Kidney glomerular epithelial cell (primary cell): ENCODE measurements around the gene NLRP2B.
"Not testable (repeated sequence)": the region's sequence is repeated elsewhere in the genome, so short reads cannot be mapped to it uniquely, and the experiment has no call there.

Experiments
- DNase-seq: peaks from one replicate; lab custom pipeline; 2025; lab: John Stamatoyannopoulos, UW

NLRP2B gene

GRCh38 chrX:57680160-57680559 lies at the start of gene NLRP2B:
NLRP2B (minus strand) TSS chrX:57680260.
- no peak for DNase-seq

GRCh38 chrX:57725995-57726394 lies 45.9 kb upstream of the NLRP2B start:
- DNase-seq = not testable (repeated sequence)

DNA sequence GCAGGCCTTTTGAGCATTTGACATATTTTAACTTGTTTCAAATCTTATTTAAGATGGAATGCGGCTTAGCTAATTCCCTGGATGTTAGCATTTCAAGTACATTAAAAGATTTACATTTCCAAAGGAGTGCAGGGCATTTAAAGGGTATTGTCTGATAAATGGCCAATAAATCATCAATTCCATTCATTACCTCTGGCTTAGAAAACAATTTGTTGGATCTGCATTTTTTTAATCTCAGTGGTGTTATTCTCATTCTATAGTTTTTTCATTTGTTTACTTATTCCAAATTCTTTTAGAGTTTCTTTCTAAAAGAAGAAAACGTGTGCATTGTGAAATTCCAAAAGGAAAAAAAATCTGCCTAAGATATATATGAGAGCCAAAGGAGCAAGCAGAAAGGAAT lies 1.3 kb upstream of the NLRP2B start:
- DNase-seq = no peak

- DNase-seq = no peak
Observed at GRCh38 chrX:57678686-57679428, 1.2 kb downstream of the NLRP2B start.

- DNase-seq = no peak
Observed at GRCh38 chrX:57677132-57677858, 2.8 kb downstream of the NLRP2B start.

DNA sequence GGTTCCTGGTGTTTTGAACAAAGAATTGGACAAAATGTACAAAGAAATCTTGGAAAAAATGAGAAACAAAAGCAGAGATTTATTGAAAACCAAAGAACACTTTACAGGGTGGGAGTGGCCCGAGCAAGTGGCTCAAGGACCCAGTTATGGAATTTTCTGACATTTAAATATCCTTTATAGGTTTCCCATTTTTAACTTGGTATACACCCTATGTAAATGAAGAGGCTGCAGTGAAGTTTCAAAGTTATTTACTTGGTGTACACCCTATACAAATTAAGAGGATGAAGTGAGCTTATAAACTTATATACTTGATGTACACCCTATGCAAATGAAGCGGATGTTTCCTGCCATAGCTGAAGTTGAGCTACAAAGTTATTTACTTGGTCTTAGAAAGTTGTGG lies 4.7 kb downstream of the NLRP2B start:
- DNase-seq = no peak

GRCh38 chrX:57674861-57675260 lies 5.2 kb downstream of the NLRP2B start:
- DNase-seq = no peak

DNA sequence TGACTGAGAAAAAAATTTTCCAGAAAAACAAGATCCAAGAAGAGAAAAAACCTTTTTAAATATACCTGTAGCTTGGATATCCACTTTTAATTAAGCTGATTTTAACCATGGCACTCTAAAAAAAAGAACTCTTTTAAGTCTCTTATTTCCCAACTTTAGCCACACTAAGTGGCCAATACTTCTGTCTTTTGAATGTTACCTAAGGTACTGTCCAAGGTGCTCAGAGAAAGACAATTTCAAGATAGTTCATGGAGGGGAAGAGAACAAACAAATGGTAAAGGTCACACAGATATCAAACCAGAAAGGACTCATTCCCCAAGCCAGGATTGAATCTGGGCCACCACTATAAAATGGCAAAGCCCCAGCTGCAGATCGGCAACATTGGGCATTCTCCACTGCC lies 10.1 kb downstream of the NLRP2B start:
- no peak for DNase-seq

- no peak for DNase-seq
Observed at GRCh38 chrX:57667010-57667409, 13.1 kb downstream of the NLRP2B start.

DNA sequence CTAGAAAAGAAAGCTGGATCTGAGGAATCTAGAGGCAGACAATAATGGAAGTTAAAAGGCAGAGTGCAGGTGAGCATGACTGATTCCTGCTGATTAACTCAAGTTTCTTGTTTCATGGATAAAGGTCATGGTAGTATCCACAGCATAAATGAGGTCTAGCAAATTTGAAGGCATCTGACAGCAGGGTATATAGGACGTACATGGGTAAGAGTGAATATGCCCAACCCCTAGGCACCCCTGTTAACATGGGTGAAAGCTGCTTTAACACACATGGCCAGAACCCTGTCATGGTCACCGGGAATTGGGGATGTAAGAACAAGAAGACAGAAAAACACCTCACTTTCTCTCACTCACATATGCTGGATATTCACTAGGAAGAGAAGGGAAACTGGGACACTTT lies 25.0 kb downstream of the NLRP2B start:
- DNase-seq = no peak

DNA sequence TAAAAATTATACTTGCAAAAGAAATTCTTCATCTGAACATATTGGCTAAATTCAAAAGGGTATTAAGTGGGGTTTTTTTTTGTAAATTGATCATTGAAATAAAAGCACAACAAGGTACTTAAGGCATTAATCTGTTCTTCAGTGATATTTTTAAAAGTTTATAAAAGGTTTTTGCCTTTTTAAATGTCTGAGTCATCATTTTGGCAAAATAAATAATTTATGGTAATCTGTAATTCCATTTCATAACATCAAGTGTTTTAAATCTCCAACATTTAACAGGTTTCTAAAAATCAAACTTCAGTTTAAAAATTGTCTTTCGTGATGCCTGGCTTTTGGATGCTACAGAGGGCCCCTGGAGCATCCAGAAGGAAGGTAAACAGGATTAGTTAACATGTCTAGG lies 27.4 kb downstream of the NLRP2B start:
- no peak for DNase-seq

DNA sequence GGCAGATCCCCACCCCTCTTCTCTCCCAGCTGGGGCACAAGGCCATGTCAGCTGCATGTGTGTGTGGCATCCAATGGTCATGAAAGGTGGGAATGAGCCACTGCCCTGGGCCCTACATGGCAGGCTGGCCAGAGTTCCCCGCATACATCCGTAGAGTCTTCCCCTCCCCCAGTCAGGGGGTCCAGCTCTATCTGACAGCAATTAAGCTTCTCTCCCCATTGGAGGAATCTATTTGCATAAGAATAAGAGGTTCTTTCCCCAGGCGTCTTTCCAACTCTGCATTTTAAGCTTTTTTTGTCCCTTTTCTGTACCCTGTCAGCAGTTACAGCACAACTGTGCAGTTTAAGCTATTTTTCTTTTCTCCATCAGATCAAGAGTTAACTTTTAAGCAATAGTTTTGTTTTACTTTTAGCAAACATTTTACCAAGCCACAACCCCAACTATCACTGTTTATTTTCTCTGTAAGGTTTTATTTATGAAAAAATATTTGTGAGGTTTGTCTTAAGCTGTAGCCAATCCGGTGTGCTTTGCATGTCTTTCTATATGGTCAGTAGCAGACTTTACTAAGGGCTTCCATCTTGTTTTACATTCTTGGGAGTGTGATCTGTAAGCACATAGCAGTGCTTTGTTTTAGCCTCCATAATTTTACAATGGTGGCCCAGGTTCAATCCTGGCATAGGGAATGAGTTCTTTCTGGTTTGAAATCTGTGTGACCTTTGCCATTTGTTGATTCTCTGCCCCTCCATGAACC lies 28.7 kb downstream of the NLRP2B start:
- no peak for DNase-seq

GRCh38 chrX:57647020-57647419 lies 33.0 kb downstream of the NLRP2B start:
- no peak for DNase-seq

GRCh38 chrX:57643698-57644097 lies 36.4 kb downstream of the NLRP2B start:
- DNase-seq = no peak

DNA sequence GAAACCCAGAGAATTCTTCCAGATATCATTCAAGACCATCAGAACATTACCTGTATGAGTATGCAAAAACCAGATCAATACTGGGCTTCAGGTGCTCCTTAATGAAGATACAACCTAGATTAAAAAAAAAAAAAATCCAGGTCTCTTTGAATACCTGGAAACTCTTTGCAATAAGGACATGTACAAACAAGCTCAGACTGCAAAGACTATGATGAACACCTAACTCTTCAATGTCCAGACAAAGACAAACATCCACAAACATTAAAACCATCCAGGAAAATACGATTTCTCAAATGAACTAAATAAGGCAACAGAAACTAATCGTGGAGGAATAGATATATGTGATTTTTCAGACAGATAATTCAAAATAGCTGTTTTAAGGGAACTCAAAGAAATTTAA lies 38.7 kb downstream of the NLRP2B start:
- DNase-seq = no peak

GRCh38 chrX:57640674-57641016 lies 39.4 kb downstream of the NLRP2B start:
- DNase-seq = no peak

DNA sequence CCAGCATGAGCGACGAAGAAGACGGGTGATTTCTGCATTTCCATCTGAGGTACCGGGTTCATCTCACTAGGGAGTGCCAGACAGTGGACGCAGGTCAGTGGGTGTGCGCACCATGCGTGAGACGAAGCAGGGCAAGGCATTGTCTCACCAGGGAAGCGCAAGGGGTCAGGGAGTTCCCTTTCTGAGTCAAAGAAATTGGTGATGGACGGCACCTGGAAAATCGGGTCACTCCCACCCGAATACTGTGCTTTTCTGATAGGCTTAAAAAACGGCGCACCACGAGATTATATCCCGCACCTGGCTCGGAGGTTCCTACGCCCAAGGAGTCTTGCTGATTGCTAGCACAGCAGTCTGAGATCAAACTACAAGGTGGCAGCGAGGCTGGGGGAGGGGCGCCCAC lies 50.6 kb downstream of the NLRP2B start:
- not testable (repeated sequence) for DNase-seq
